RWPE1 (cell line): ENCODE data around the gene HINT2.
A peak's percentile ranks its signal among the peaks of the same experiment; 100 is the strongest.

ENCODE experiments used
- CTCF ChIA-PET: fragments of 350-600 bp; sonication (Branson Sonifier 250); formaldehyde crosslinking; extraction: SDS; loops from one replicate; lab custom pipeline; 2021; lab: Yijun Ruan, JAX
- POLR2A ChIA-PET: fragments of 400-600 bp; formaldehyde crosslinking; extraction: SDS; loops from one replicate; lab custom pipeline; 2020; ENCODE audit warnings: antibody characterized with exemption; ENCODE audit not compliant: low non-redundant PET; lab: Yijun Ruan, JAX
- DNase-seq: peaks from one replicate; pipeline ENCODE4 v3.0.0; 2012; ENCODE audit warnings: low spot score
- H3K27ac ChIP-seq: fragments of 450-650 bp; 2 replicates; pipeline ENCODE4 v1.5.1; 2017
- CTCF ChIP-seq: fragments of 450-650 bp; conservative IDR thresholded peaks from 2 replicates; pipeline ENCODE4 v1.5.1; 2017; ENCODE audit warnings: low read depth, mild to moderate bottlenecking

The HINT2 gene

GRCh38 chr9:35834260-35835215, 19.7 kb upstream of the HINT2 start:
- POLR2A ChIA-PET, result no interaction called here
- TF ChIP-seq CTCF, result no peak
- DNase-seq, result no peak
- CTCF ChIA-PET, result interaction anchor here (0.6 kb wide), 1 partner anchor 70 kb away, joined by 3 read pairs; no protein-coding TSS in a partner anchor
- H3K27ac ChIP-seq, result no peak overlapping the region

- CTCF ChIA-PET, result no interaction called here
- no peak for TF ChIP-seq CTCF
- peak overlapping the region; percentile 13; the same call in 1 of the 2 replicates for H3K27ac ChIP-seq
- DNase-seq, result no peak
- POLR2A ChIA-PET, result no interaction called here
Observed at GRCh38 chr9:35832814-35833213, 18.0 kb upstream of the HINT2 start.

GRCh38 chr9:35831040-35831439, 16.2 kb upstream of the HINT2 start:
- DNase-seq, result no peak
- ChIA-PET POLR2A (no interaction called here), CTCF (interaction anchor here (0.6 kb wide), 1 partner anchor 28 kb away, joined by 4 read pairs; no protein-coding TSS in a partner anchor)
- TF ChIP-seq CTCF, result no peak
- no peak overlapping the region for H3K27ac ChIP-seq

GRCh38 chr9:35829764-35830096, 14.9 kb upstream of the HINT2 start:
- no peak for TF ChIP-seq CTCF
- ChIA-PET POLR2A (interaction anchor here (0.6 kb wide), 1 partner anchor 95 kb away, joined by 3 read pairs; no protein-coding TSS in a partner anchor), CTCF (interaction anchor here (0.7 kb wide), 1 partner anchor 96 kb away, joined by 3 read pairs; no protein-coding TSS in a partner anchor)
- DNase-seq, result no peak
- H3K27ac ChIP-seq, result peak overlapping the region; percentile 67

GRCh38 chr9:35829084-35829763, 14.4 kb upstream of the HINT2 start, which contains the start of gene TMEM8B:
Gene TMEM8B (plus strand): TSS chr9:35829228. CDS start chr9:35829448, 220 bp downstream.
- POLR2A ChIA-PET, result interaction anchor here (0.6 kb wide), 2 partner anchors 39 to 96 kb away, joined by 3 to 4 read pairs; no protein-coding TSS in a partner anchor

More at GRCh38 chr9:35829084-35829763, 14.4 kb upstream of the HINT2 start, which contains the start of gene TMEM8B:
- no peak for TF ChIP-seq CTCF
- H3K27ac ChIP-seq, result peak within 1 kb of the TSS; percentile 67
- CTCF ChIA-PET, result interaction anchor here (0.5 to 0.7 kb wide), 2 partner anchors 95 kb away, joined by 3 read pairs; no protein-coding TSS in a partner anchor
- peak; percentile 96 for DNase-seq
